Measurements from ENCODE around the gene PRKG1.

PRKG1 gene

GRCh38 chr10:51759896-51760534, 685.7 kb downstream of the PRKG1 start:
- no peaks in the 10 kb centered on the region for H4K20me1 ChIP-seq (ENCODE audit: insufficient read depth, low read length)
- no peak overlapping the region for H3K9ac ChIP-seq (ENCODE audit: low read length)
- H3K36me3 ChIP-seq (replicated peaks; ENCODE audit: low read depth, low read length), result no peaks in the 10 kb centered on the region
- no peaks in the 10 kb centered on the region for H3K9me3 ChIP-seq (ENCODE audit: insufficient read depth, low read length)
- H3K27me3 ChIP-seq (ENCODE audit: low read depth, low read length), result no peaks in the 10 kb centered on the region
- no peaks in the 10 kb centered on the region for H3K79me2 ChIP-seq (ENCODE audit: low read length)
- no peaks in the 10 kb centered on the region; the same call in 1 of the 2 replicates for H3K4me1 ChIP-seq (ENCODE audit: low read length)
- no peak overlapping the region for H3K4me2 ChIP-seq (ENCODE audit: low read length)
- no peak overlapping the region for H3K4me3 ChIP-seq (ENCODE audit: low read length)
- no peak for TF ChIP-seq CTCF (IDR thresholded peaks at IDR 0.05; ENCODE audit: low read depth, low read length)
- no peak for TF ChIP-seq EZH2phosphoT487 (IDR thresholded peaks at IDR 0.05; ENCODE audit: low read depth)
- H2AFZ ChIP-seq (ENCODE audit: low read depth, low read length), result no peak overlapping the region
- no peak overlapping the region for H3K27ac ChIP-seq (ENCODE audit: low read length)

- H3K27ac ChIP-seq (ENCODE audit: low read length), result no peak overlapping the region
- no peaks in the 10 kb centered on the region for H4K20me1 ChIP-seq (ENCODE audit: insufficient read depth, low read length)
- H3K36me3 ChIP-seq (replicated peaks; ENCODE audit: low read depth, low read length), result no peaks in the 10 kb centered on the region
- no peak overlapping the region for H3K4me2 ChIP-seq (ENCODE audit: low read length)
- TF ChIP-seq EZH2phosphoT487 (IDR thresholded peaks at IDR 0.05; ENCODE audit: low read depth), result no peak
- no peak for TF ChIP-seq CTCF (IDR thresholded peaks at IDR 0.05; ENCODE audit: low read depth, low read length)
- no peaks in the 10 kb centered on the region for H3K27me3 ChIP-seq (ENCODE audit: low read depth, low read length)
- no peak overlapping the region for H2AFZ ChIP-seq (ENCODE audit: low read depth, low read length)
- H3K79me2 ChIP-seq (ENCODE audit: low read length), result no peaks in the 10 kb centered on the region
- no peaks in the 10 kb centered on the region for H3K9me3 ChIP-seq (ENCODE audit: insufficient read depth, low read length)
- H3K9ac ChIP-seq (ENCODE audit: low read length), result no peak overlapping the region
- H3K4me3 ChIP-seq (ENCODE audit: low read length), result no peak overlapping the region
- no peaks in the 10 kb centered on the region; the same call in 1 of the 2 replicates for H3K4me1 ChIP-seq (ENCODE audit: low read length)
Measured at GRCh38 chr10:51760864-51761640, 686.8 kb downstream of the PRKG1 start.

GRCh38 chr10:51763746-51764145, 689.5 kb downstream of the PRKG1 start:
- no peak overlapping the region for H3K27ac ChIP-seq (ENCODE audit: low read length)
- H3K9ac ChIP-seq (ENCODE audit: low read length), result no peak overlapping the region
- no peaks in the 10 kb centered on the region for H4K20me1 ChIP-seq (ENCODE audit: insufficient read depth, low read length)
- H3K9me3 ChIP-seq (ENCODE audit: insufficient read depth, low read length), result no peaks in the 10 kb centered on the region
- H3K4me1 ChIP-seq (ENCODE audit: low read length), result no peaks in the 10 kb centered on the region; the same call in 1 of the 2 replicates
- H3K27me3 ChIP-seq (ENCODE audit: low read depth, low read length), result no peaks in the 10 kb centered on the region
- no peak overlapping the region for H3K4me3 ChIP-seq (ENCODE audit: low read length)
- TF ChIP-seq EZH2phosphoT487 (IDR thresholded peaks at IDR 0.05; ENCODE audit: low read depth) (no peak), CTCF (IDR thresholded peaks at IDR 0.05; ENCODE audit: low read depth, low read length) (no peak)
- no peak overlapping the region for H3K4me2 ChIP-seq (ENCODE audit: low read length)
- no peaks in the 10 kb centered on the region for H3K79me2 ChIP-seq (ENCODE audit: low read length)
- no peaks in the 10 kb centered on the region for H3K36me3 ChIP-seq (replicated peaks; ENCODE audit: low read depth, low read length)
- H2AFZ ChIP-seq (ENCODE audit: low read depth, low read length), result no peak overlapping the region

- Histone ChIP-seq H3K4me2 (ENCODE audit: low read length) (no peak overlapping the region), H3K9ac (ENCODE audit: low read length) (no peak overlapping the region), H3K27ac (ENCODE audit: low read length) (no peak overlapping the region)
Measured at GRCh38 chr10:51765284-51765971, 691.1 kb downstream of the PRKG1 start.

More at GRCh38 chr10:51765284-51765971, 691.1 kb downstream of the PRKG1 start:
- no peaks in the 10 kb centered on the region for H3K36me3 ChIP-seq (replicated peaks; ENCODE audit: low read depth, low read length)
- TF ChIP-seq EZH2phosphoT487 (IDR thresholded peaks at IDR 0.05; ENCODE audit: low read depth) (no peak), CTCF (IDR thresholded peaks at IDR 0.05; ENCODE audit: low read depth, low read length) (no peak)
- no peak overlapping the region for H2AFZ ChIP-seq (ENCODE audit: low read depth, low read length)
- H3K9me3 ChIP-seq (ENCODE audit: insufficient read depth, low read length), result no peaks in the 10 kb centered on the region
- H3K79me2 ChIP-seq (ENCODE audit: low read length), result no peaks in the 10 kb centered on the region
- no peak overlapping the region for H3K4me3 ChIP-seq (ENCODE audit: low read length)
- H3K27me3 ChIP-seq (ENCODE audit: low read depth, low read length), result no peaks in the 10 kb centered on the region
- no peaks in the 10 kb centered on the region for H3K4me1 ChIP-seq (ENCODE audit: low read length)
- no peaks in the 10 kb centered on the region for H4K20me1 ChIP-seq (ENCODE audit: insufficient read depth, low read length)

All from OCI-LY3 (cell line).